ENCODE results near the gene SNAPC2.
"Not testable (repeated sequence)": the region's sequence is repeated elsewhere in the genome, so short reads cannot be mapped to it uniquely, and the experiment has no call there.

SNAPC2 gene

GRCh38 chr19:7893362-7894101 lies 26.6 kb upstream of the SNAPC2 start:
- FAIRE-seq: not testable (repeated sequence)

DNA sequence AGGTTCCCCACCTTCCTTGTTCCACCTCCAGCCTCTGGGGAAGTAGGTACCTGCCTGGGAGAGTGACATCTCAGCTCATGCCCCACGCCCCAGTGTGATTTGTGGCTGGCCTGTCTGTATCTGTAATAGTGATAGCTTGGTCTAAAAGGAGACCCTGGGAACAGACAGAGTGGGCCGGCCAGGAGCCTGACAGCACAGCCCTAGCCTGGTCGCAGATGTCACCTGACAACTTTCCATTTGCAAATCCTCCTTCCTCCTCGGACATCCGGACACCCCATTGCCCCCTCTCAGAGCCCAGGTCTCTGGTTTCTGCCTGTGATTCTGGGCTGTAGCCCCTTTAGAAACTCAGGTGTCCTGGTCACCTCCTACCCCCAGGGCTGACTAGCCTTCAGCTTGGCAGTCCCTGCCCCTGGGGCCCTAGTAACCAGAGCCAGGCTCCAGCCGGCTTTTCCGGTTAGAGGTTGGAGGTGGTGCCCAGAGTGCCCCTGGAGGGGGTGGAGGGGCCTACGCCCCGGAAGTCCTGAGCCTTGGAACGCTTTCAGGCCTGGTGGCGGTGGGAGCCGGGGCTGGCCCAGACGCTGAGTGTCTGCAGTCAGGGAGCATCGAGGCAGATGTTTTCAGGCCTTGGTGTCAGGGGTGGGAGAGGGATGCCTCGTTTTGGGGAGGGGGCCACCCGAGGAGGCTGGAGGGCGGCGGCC lies 25.4 kb upstream of the SNAPC2 start:
- no peak for FAIRE-seq

GRCh38 chr19:7895565-7895964 lies 24.6 kb upstream of the SNAPC2 start:
- FAIRE-seq: no peak

DNA sequence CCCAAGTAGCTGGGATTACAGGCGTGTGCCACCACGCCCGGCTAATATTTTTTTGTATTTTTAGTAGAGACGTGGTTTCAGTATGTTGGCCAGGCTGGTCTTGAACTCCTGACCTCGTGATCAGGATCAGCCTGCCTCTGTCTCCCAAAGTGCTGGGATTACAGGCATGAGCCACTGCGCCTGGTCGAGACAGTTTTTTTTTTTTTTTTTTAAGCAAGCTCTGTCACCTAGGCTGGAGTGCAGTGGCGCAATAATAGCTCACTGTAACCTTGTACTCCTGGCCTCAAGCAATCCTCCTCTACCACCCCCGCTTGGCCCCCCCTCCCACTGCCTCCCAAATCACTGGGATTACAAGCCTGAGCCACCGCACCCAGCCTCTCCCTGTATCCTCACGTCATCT lies 22.8 kb upstream of the SNAPC2 start:
- no peak for FAIRE-seq

DNA sequence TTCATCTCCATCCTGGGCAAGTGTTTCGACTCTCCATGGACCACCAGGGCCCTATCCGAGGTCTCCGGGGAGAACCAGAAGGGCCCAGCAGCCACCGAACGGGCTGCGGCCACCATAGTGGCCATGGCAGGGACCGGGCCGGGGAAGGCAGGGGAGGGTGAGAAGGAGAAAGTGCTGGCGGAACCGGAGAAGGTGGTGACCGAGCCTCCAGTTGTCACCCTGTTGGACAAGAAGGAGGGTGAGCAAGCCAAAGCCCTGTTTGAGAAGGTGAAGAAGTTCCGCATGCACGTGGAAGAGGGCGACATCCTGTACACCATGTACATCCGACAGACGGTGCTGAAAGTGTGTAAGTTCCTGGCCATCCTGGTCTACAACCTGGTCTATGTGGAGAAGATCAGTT lies 21.2 kb upstream of the SNAPC2 start:
- FAIRE-seq: no peak

DNA sequence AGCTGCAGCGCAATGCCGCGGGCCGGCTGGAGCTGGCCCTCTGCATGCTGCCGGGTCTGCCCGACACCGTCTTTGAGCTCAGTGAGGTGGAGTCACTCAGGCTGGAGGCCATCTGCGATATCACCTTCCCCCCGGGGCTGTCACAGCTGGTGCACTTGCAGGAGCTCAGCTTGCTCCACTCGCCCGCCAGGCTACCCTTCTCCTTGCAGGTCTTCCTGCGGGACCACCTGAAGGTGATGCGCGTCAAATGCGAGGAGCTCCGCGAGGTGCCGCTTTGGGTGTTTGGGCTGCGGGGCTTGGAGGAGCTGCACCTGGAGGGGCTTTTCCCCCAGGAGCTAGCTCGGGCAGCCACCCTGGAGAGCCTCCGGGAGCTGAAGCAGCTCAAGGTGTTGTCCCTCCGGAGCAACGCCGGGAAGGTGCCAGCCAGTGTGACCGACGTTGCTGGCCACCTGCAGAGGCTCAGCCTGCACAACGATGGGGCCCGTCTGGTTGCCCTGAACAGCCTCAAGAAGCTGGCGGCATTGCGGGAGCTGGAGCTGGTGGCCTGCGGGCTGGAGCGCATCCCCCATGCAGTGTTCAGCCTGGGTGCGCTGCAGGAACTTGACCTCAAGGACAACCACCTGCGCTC lies 20.3 kb upstream of the SNAPC2 start:
- FAIRE-seq: no peak

DNA sequence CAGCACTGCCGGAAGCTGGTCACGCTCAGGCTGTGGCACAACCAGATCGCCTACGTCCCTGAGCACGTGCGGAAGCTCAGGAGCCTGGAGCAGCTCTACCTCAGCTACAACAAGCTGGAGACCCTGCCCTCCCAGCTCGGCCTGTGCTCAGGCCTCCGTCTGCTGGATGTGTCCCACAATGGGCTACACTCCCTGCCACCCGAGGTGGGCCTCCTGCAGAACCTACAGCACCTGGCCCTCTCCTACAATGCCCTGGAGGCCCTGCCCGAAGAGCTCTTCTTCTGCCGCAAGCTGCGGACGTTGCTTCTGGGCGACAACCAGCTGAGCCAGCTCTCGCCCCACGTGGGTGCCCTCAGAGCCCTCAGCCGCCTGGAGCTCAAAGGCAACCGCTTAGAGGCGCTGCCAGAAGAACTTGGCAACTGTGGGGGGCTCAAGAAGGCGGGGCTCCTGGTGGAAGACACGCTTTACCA lies 19.7 kb upstream of the SNAPC2 start:
- FAIRE-seq: no peak

- FAIRE-seq: no peak
These were observed 19.2 kb upstream of the SNAPC2 start for GRCh38 chr19:7900931-7901330.

DNA sequence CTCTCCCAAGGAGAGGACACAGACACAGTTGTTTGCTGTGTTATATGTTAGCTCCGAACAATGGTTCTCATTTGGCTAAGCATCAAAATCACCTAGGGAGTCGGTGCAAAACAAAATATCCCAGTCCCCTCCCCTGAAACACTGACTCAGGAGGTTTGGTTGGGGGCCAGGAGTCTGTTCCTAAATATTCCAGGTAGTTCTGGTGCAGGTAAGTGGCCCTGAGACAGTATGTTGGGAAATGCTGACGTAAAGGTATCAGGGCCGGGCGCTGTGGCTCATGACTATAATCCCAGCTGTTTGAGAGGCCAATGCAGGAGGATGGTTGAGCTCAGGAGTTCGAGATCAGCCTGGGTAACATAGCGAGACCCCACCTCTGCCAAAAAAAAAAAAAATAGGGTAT lies 18.8 kb upstream of the SNAPC2 start:
- no peak for FAIRE-seq

DNA sequence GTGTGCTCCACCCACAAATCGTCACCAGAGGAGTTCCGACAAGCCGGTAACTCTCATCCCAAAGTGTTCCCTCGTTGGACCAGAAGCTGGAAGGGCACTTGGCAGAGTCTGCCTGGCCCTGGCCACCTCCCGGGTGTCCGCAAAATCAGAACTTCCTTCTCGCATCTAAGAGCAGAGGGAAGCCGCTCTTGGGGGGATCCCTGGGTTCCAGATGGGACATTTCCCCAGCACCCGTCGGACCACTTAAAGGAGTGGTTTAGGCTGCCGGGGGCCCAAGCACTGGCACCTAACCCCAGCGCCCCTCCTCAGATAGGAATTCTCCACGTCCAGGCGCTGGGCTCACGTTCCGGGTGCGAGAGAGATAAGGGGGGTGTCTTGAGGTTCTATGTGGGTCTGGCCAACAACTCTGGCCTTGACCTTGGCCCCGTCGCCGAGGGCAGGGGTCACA lies 17.3 kb upstream of the SNAPC2 start:
- FAIRE-seq: no peak

DNA sequence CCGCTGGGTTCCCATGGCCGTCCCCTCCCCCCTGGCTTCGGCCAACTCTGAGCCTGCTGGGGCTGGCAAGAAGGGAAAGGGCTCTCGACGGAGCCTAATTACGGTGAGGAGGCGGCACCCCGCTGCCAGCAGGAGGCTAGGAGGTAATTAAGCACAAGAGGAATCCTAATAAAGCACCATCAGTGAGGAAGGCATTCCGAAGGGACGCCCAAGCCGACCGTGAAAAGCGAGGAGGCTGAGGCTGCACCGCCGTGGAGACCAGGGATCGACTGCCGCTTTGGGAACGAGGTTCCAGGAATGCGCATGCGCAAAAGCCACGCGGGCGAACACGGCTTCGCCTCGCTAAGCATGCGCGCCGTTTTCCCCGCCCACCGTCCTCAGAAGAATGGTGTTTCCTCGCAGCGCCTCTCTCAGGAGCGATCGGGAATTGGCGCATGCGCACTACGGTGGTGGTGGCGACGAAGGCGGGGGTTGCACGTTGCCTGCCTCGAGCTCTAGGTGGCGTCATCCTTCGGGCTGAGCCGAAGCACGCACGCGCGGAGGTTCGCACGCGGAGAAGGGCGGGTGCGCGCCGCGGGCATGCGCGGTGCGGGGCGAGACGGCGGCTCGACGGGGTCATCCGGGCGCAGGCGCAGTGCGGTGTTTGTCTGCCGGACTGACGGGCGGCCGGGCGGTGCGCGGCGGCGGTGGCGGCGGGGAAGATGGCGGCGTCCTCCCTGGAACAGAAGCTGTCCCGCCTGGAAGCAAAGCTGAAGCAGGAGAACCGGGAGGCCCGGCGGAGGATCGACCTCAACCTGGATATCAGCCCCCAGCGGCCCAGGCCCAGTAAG lies 16.7 kb upstream of the SNAPC2 start, which contains the start of gene MAP2K7:
Gene MAP2K7 (plus strand): TSS at position 634 of the 830 bp plus-strand sequence. CDS start 68 bp downstream, at position 702.
- FAIRE-seq: peak; percentile 86

DNA sequence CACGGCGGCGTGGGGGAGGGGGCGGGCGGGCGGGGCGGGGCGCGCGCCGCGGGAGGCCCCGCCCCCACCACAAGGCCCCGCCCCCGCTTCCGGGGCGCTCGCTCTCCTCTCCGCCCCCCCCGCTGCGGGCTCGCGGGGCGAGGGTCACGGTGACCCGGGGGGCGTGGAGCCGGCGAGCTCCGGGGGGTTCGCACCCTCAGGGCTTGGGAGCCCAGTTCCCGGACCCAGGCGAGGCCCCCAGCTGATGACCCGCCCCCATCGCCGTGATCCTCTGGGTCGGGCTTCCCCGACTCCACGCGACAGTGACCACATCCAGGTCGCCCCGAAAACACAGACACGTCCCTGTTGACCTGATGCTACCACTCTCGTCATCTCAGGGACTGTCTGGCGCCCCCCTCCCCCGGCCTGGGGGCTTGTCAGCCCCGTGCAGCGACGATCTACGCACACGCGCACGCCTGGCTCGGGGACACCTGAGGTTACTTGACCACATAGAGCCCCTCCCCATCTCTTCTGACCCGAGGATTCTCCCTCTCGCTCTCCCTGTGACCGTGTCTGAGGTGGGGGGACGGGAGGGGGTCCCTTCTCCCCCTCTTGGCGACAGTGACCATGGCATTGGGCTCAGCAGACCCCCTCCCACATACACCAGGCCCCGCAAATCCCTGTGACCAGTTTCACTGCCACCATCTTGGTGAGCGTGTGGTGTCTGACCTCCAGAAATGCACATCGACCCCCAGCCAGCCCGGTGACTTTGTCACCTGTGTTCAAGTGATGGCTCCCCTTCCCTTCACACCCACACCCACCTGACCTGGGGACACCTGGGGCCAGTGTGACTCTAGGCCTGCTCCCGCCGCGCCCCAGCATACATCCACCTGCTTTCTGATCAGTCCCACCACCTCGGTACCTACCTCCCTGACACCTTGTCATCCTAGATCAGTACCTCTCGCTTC lies 15.8 kb upstream of the SNAPC2 start:
- FAIRE-seq: no peak

DNA sequence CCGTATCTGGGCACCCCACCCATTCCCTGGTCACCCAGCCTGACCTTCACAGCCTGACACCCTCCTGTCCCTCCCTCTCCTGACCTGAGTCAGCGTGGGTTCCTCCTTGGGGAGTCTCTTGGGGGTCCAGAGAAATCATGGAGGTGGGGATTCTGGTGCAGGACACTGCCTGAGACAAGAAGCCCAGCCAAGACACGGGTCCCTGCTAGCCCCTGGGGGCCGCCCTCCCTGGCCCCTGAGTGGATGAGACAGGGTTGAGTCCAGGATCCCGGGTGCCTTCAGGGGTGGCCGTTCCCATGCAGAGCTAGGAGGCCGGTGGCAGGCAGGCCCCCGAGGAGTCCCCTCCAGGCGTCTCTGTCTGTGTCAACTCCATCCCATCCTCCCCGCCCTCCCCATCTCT lies 14.9 kb upstream of the SNAPC2 start:
- no peak for FAIRE-seq

- no peak for FAIRE-seq
These were observed 14.3 kb upstream of the SNAPC2 start for GRCh38 chr19:7905859-7906258.

- FAIRE-seq: no peak
These were observed 13.0 kb upstream of the SNAPC2 start for GRCh38 chr19:7907122-7907521.

GRCh38 chr19:7907544-7907943 lies 12.6 kb upstream of the SNAPC2 start:
- FAIRE-seq: no peak

GRCh38 chr19:7908078-7908699 lies 11.9 kb upstream of the SNAPC2 start:
- no peak for FAIRE-seq

- no peak for FAIRE-seq
These were observed 11.2 kb upstream of the SNAPC2 start for GRCh38 chr19:7908742-7909461.

DNA sequence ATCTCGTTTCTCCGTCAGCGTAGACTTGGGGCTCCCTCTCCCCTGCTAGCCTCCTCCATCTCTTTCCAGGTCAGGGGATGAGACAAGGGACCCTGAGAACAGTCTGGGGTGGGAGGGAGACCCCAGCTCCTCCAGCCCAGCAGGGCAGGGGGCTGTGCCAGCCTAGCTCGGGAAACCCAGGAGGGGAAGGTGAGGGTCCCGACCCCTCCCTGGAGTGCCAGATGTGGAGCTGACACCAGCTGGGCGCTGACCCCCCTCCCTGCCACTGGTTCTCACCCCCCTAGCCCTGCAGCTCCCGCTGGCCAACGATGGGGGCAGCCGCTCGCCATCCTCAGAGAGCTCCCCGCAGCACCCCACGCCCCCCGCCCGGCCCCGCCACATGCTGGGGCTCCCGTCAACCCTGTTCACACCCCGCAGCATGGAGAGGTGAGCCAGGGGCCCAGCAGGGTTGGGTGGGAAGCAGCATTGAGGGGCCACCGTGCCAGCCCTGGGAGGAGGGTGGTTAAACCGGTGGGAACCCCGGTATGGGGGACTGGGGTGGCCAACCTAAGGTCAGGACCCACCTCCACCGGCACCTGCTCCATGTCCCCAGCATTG lies 10.6 kb upstream of the SNAPC2 start:
- FAIRE-seq: no peak

Data from islet of Langerhans (tissue), 1 donor.